Stomach smooth muscle (tissue), 2 donors: ENCODE data around the gene ARID3B.
"Not testable (repeated sequence)": the region's sequence is repeated elsewhere in the genome, so short reads cannot be mapped to it uniquely, and the experiment has no call there.

Experiments used
- H3K27ac ChIP-seq: one replicate; pipeline ENCODE4 v1.7.0; 2013; ENCODE audit warnings: mild to moderate bottlenecking, low read length, inconsistent platforms
- H3K27me3 ChIP-seq, 2 donors: one replicate each; pipeline ENCODE4 v1.7.0; 2013; ENCODE audit warnings: low read length in 2 of 2; ENCODE audit not compliant: insufficient read depth in 2 of 2, control insufficient read depth in 1 of 2
- H3K36me3 ChIP-seq, 2 donors: one replicate each; pipeline ENCODE4 v1.7.0; 2013; ENCODE audit warnings: low read length in 2 of 2; ENCODE audit not compliant: control insufficient read depth in 2 of 2, insufficient read depth in 2 of 2
- H3K4me1 ChIP-seq: one replicate; pipeline ENCODE4 v1.7.0; 2013; ENCODE audit warnings: low read length; ENCODE audit not compliant: control insufficient read depth, insufficient read depth
- H3K4me3 ChIP-seq, 2 donors: one replicate each; pipeline ENCODE4 v1.7.0; 2013; ENCODE audit warnings: low read length in 2 of 2
- H3K9ac ChIP-seq, 2 donors: one replicate each; pipeline ENCODE4 v1.7.0; 2013; ENCODE audit warnings: low read length in 2 of 2, mild to moderate bottlenecking in 1 of 2
- H3K9me3 ChIP-seq, 2 donors: one replicate each; pipeline ENCODE4 v1.7.0; 2013; ENCODE audit warnings: low read length in 2 of 2; ENCODE audit not compliant: control insufficient read depth in 2 of 2
- donor health status: healthy.
- donor health status: Pancreatic carcinoma.

The ARID3B gene

DNA sequence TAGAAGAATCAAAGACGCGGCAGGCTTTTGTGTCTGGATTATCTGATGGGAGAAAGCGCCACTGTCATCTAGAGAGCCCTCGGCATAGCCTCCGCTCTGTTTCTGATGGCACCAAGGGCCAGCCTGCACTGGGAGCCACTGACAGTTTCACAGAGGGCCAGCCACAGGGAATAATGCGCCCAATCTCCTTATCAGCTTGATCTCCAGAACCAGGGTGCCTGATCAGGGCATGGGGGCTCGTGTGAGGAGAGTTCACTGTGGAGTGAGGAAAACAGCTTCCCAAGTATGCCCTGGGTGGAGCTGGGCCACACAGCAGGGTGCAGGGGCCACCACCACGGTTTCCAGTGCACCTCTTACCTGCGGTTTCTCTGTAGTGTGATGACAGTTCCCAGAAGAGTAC is 44.8 kb downstream of the ARID3B start:
- H3K27ac ChIP-seq: no peak overlapping the region
- H3K27me3 ChIP-seq: no peaks in the 10 kb centered on the region
- no peaks in the 10 kb centered on the region for H3K9me3 ChIP-seq
- no peak overlapping the region for H3K4me3 ChIP-seq
- H3K9ac ChIP-seq: no peak overlapping the region
- H3K4me1 ChIP-seq: peaks cover 3% of the 10 kb centered on the region
- peaks cover 9 to 19% of the 10 kb centered on the region in 2 donors for H3K36me3 ChIP-seq

- Histone ChIP-seq H3K9me3 (no peaks in the 10 kb centered on the region), H3K9ac (no peak overlapping the region), H3K4me3 (no peak overlapping the region), H3K36me3 (peaks cover 19 to 40% of the 10 kb centered on the region in 2 donors), H3K4me1 (peaks cover 3% of the 10 kb centered on the region), H3K27me3 (no peaks in the 10 kb centered on the region), H3K27ac (no peak overlapping the region)
Observed at GRCh38 chr15:74589826-74590225, 48.8 kb downstream of the ARID3B start.

- no peak overlapping the region for H3K4me3 ChIP-seq
- H3K27ac ChIP-seq: no peak overlapping the region
- no peaks in the 10 kb centered on the region for H3K27me3 ChIP-seq
- peaks cover 16 to 36% of the 10 kb centered on the region in 2 donors for H3K36me3 ChIP-seq
- H3K9ac ChIP-seq: no peak overlapping the region
- peaks cover 3% of the 10 kb centered on the region for H3K4me1 ChIP-seq
- no peaks in the 10 kb centered on the region for H3K9me3 ChIP-seq
Observed at GRCh38 chr15:74592222-74592621, 51.2 kb downstream of the ARID3B start.

GRCh38 chr15:74593122-74593521 is 52.1 kb downstream of the ARID3B start:
- no peak overlapping the region for H3K9ac ChIP-seq
- no peaks in the 10 kb centered on the region for H3K27me3 ChIP-seq

DNA sequence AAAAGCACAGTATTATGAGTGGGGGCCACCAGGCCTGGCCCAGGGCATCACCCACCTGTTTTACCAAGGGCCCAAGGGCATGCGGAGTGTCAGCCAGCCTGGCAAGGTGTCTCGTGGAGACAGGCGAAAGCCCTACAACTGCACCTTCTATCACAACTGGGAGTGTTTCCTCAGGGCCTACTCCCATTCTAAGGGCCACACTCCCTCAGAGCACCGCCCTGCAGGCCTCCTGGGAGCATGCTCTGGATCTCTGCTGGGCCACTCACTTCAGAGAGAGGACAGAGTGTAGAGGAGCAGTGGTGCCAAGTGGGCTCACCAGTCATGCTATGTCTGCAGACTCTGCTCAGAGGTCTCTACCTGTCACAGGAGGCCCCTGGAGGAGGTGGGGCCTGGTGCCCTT is 53.4 kb downstream of the ARID3B start:
- Histone ChIP-seq H3K36me3 (peaks cover 16 to 34% of the 10 kb centered on the region in 2 donors), H3K4me3 (no peak overlapping the region), H3K9ac (no peak overlapping the region), H3K27me3 (no peaks in the 10 kb centered on the region), H3K4me1 (peaks cover 15% of the 10 kb centered on the region), H3K9me3 (no peaks in the 10 kb centered on the region), H3K27ac (no peak overlapping the region)

More at GRCh38 chr15:74593122-74593521, 52.1 kb downstream of the ARID3B start:
- Histone ChIP-seq H3K9me3 (no peaks in the 10 kb centered on the region), H3K36me3 (peaks cover 16 to 36% of the 10 kb centered on the region in 2 donors), H3K4me3 (no peak overlapping the region), H3K27ac (no peak overlapping the region), H3K4me1 (peaks cover 8% of the 10 kb centered on the region)

GRCh38 chr15:74595271-74595670 is 54.3 kb downstream of the ARID3B start:
- peaks cover 21% of the 10 kb centered on the region for H3K4me1 ChIP-seq
- H3K9me3 ChIP-seq: no peaks in the 10 kb centered on the region
- H3K9ac ChIP-seq: no peak overlapping the region
- H3K27me3 ChIP-seq: no peaks in the 10 kb centered on the region
- no peak overlapping the region for H3K27ac ChIP-seq
- H3K4me3 ChIP-seq: no peak overlapping the region
- H3K36me3 ChIP-seq: peaks cover 16 to 27% of the 10 kb centered on the region in 2 donors

- Histone ChIP-seq H3K4me1 (peaks cover 30% of the 10 kb centered on the region), H3K36me3 (peaks cover 10 to 21% of the 10 kb centered on the region in 2 donors)
- not testable (repeated sequence) for H3K4me3 ChIP-seq, H3K9me3 ChIP-seq, H3K27me3 ChIP-seq, H3K27ac ChIP-seq, H3K9ac ChIP-seq
Observed at GRCh38 chr15:74596736-74597135, 55.7 kb downstream of the ARID3B start.

GRCh38 chr15:74597146-74597705 is 56.2 kb downstream of the ARID3B start:
- not testable (repeated sequence) for H3K4me3 ChIP-seq, H3K9me3 ChIP-seq, H3K9ac ChIP-seq, H3K27ac ChIP-seq, H3K27me3 ChIP-seq
- Histone ChIP-seq H3K36me3 (peaks cover 6 to 16% of the 10 kb centered on the region in 2 donors), H3K4me1 (peaks cover 30% of the 10 kb centered on the region)

DNA sequence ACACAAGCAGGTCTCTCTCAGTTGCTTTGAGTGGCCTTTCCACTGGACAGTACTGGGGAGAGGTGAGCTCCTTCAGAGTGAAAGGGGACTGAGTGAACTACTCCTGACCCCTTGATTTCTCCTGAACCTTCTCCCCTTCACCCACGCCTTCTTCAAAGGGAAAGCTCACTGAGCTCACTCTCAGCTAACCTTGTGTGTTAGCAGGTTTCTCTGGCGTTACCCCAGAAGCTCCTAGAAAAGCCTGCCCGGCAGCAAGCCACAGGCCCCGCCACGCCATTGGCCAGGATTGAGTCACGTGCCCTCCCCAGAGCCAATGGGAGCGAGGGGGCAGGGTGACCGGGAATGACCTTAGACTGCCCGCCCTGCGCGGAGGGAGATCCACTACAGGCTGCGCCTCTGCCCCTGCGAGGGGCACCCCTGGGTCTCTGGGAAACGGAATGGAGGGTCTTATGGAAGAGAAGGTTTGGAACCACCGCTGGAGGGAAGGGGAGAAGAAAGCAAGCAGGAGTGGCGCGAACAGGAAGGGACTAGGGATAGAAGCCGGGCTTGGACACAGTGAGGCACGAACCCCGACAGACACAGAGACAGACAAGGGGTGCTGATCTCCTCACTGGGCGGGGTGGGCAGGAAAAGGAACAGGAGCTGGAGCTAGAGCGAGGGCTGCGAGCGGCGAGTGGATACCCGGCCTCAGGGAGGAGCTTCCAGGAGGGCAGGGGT is 57.3 kb downstream of the ARID3B start:
- Histone ChIP-seq H3K4me1 (peaks cover 33% of the 10 kb centered on the region), H3K36me3 (peaks cover 0 to 7% of the 10 kb centered on the region in 2 donors), H3K9me3 (no peaks in the 10 kb centered on the region)

GRCh38 chr15:74599156-74599555 is 58.1 kb downstream of the ARID3B start:
- Histone ChIP-seq H3K9ac (peak overlapping the region; percentile 81 to 89), H3K27me3 (no peaks in the 10 kb centered on the region), H3K36me3 (peaks cover 0 to 2% of the 10 kb centered on the region in 2 donors), H3K27ac (peak overlapping the region; percentile 89), H3K9me3 (no peaks in the 10 kb centered on the region), H3K4me3 (peak overlapping the region; percentile 93 to 100), H3K4me1 (peaks cover 33% of the 10 kb centered on the region)

More for the DNA sequence above, 57.3 kb downstream of the ARID3B start:
- Histone ChIP-seq H3K27me3 (no peaks in the 10 kb centered on the region), H3K27ac (peak overlapping the region; percentile 89), H3K4me3 (peak overlapping the region; percentile 93 to 100), H3K9ac (peak overlapping the region; percentile 81 to 89)
